ENCODE measurements around the gene RBMY1A1.
"Not testable (repeated sequence)": the region's sequence is repeated elsewhere in the genome, so short reads cannot be mapped to it uniquely, and the experiment has no call there.

DNA sequence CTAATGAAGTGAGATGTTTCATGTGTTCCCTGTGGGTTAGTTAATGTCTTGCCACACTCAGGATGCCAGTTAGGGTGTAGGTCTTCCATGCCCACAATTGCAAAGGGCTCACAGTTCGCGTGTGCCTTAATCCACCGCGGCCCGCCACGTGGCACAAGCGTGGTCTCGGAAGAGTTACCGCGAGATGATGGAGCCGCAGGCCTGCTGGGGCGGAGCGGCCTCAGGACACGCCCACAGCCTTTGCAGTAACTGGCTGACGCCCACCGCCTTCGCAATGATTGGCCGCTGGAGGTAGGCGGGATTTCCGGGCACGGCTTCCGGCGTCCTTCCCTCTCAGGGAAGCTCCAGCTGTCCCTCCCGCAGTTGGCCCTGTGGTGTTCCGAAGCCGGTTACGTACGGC lies 23.6 kb upstream of the RBMY1A1 start, which contains the start of gene RBMY1B:
- TF ChIP-seq GATA2, GATA3 (IDR thresholded peaks at IDR 0.05; ENCODE audit: low read depth, low read length): not testable (repeated sequence)

All from SH-SY5Y (cell line).